HepG2 (cell line): ENCODE measurements around the gene FGF1. TPM values are rescaled to one million over a fixed set of nuclear protein-coding genes. Genes with fewer than 3 reads are reported as not detected.

Source experiments
- ATAC-seq: fragments of 200-7000 bp; cut with Tn5 transposase; 3 replicates; pipeline ENCODE4 v1.9.1; 2020; ENCODE audit warnings: mild to moderate bottlenecking, moderate library complexity
- BruUV-seq: library from RNA; stranded (reverse); fragments of 400-500 nt; replicated peaks from 2 replicates; lab custom pipeline; 2021; lab: Mats Ljungman, UMichigan
- CTCF ChIA-PET: fragments of 300-600 bp; formaldehyde crosslinking; extraction: SDS; loops from one replicate; lab custom pipeline; 2021; ENCODE audit warnings: low total read pairs, inconsistent platforms, low intra/inter-chr PET ratio; lab: Yijun Ruan, JAX
- POLR2A ChIA-PET: fragments of 350-600 bp; sonication (Branson Sonifier 250); formaldehyde crosslinking; loops from one replicate; lab custom pipeline; 2020; ENCODE audit warnings: antibody characterized with exemption, inconsistent platforms; lab: Yijun Ruan, JAX
- DNase-seq: peaks from one replicate; pipeline ENCODE4 v3.0.0-alpha.2; 2015; ENCODE audit warnings: low spot score
- FAIRE-seq: peaks from 3 replicates; lab custom pipeline; 2011; peaks lifted over from hg19 to GRCh38; lab: Jason Lieb, UNC
- H2AFZ ChIP-seq: one replicate; pipeline ENCODE4 v1.6.1; 2011; ENCODE audit warnings: low read length, inconsistent platforms
- H3K27ac ChIP-seq: fragments of 300-600 bp; 3 replicates; pipeline ENCODE4 v1.8.0; 2011; ENCODE audit warnings: mixed run types, mild to moderate bottlenecking, mixed read lengths, low read length, inconsistent platforms; ENCODE audit not compliant: insufficient read depth; ENCODE audit errors: extremely low read length
- H3K27me3 ChIP-seq, 2 experiments: fragments of 200-600 bp in 1 of 2; 2 replicates in 1 of 2; 3 replicates in 1 of 2; pipeline versions ENCODE4 v1.6.0 to v1.8.0; 2011; ENCODE audit warnings: low read length in 2 of 2, mild to moderate bottlenecking in 2 of 2, moderate library complexity in 2 of 2, inconsistent platforms in 1 of 2; ENCODE audit not compliant: insufficient read depth in 2 of 2, control insufficient read depth in 1 of 2
- H3K36me3 ChIP-seq, 2 experiments: fragments of 200-600 bp in 1 of 2; replicated peaks in 1 of 2; 2 replicates in 1 of 2; 3 replicates in 1 of 2; pipeline versions ENCODE4 v1.5.1 to v1.8.0; 2011; ENCODE audit warnings: low read length in 2 of 2, inconsistent platforms in 1 of 2; ENCODE audit not compliant: insufficient read depth in 2 of 2, control insufficient read depth in 1 of 2
- H3K4me1 ChIP-seq: 2 replicates; pipeline ENCODE4 v1.5.1; 2012; ENCODE audit warnings: low read length, inconsistent platforms; ENCODE audit not compliant: insufficient read depth
- H3K4me2 ChIP-seq: 2 replicates; pipeline ENCODE4 v1.6.0; 2011; ENCODE audit warnings: low read depth, low read length, inconsistent platforms
- H3K4me3 ChIP-seq, 3 experiments: fragments of 200-600 bp in 1 of 3; sonication (generic), shearing (Covaris generic) in 1 of 3; replicated peaks in 1 of 3; 2 replicates each; pipeline ENCODE4 v1.5.1; 2011 to 2016; ENCODE audit warnings: low read length in 3 of 3, inconsistent platforms in 2 of 3, low read depth in 2 of 3, mild to moderate bottlenecking in 2 of 3, control low read depth in 1 of 3, mixed read lengths in 1 of 3; ENCODE audit not compliant: insufficient read depth in 1 of 3
- H3K79me2 ChIP-seq: one replicate; pipeline ENCODE4 v1.6.1; 2011; ENCODE audit warnings: low read length, inconsistent platforms; ENCODE audit not compliant: insufficient read depth
- H3K9ac ChIP-seq: 2 replicates; pipeline ENCODE4 v1.6.0; 2011; ENCODE audit warnings: mild to moderate bottlenecking, low read depth, low read length, inconsistent platforms; ENCODE audit not compliant: insufficient read depth
- H3K9me3 ChIP-seq: 2 replicates; pipeline ENCODE4 v1.5.1; 2012; ENCODE audit warnings: mild to moderate bottlenecking, low read length
- H4K20me1 ChIP-seq: 2 replicates; pipeline ENCODE4 v1.6.0; 2011; ENCODE audit warnings: inconsistent platforms, mild to moderate bottlenecking, low read length, moderate library complexity; ENCODE audit not compliant: insufficient read depth
- CAMTA2 ChIP-seq: sonication (generic); formaldehyde crosslinking; IDR thresholded peaks from 2 replicates; pipeline ENCODE4 v1.4.0; 2020; ENCODE audit warnings: mild to moderate bottlenecking, missing genetic modification reagents, borderline replicate concordance
- CEBPB ChIP-seq: IDR thresholded peaks from 2 replicates; pipeline ENCODE4 v1.6.1; 2011; ENCODE audit warnings: low read depth, low read length, improper control_type of control experiment, borderline replicate concordance
- CENPBD1 ChIP-seq: sonication (generic); formaldehyde crosslinking; IDR thresholded peaks from 2 replicates; pipeline ENCODE4 v1.8.0; 2022; ENCODE audit warnings: missing genetic modification reagents, low read depth, mild to moderate bottlenecking, borderline replicate concordance
- DBP ChIP-seq: sonication (generic); formaldehyde crosslinking; IDR thresholded peaks from 2 replicates; pipeline ENCODE4 v1.4.0; 2020; ENCODE audit warnings: missing genetic modification reagents; ENCODE audit errors: not compliant biosample characterization
- DDIT3 ChIP-seq: sonication (generic); formaldehyde crosslinking; IDR thresholded peaks from 2 replicates; pipeline ENCODE4 v1.4.0; 2020; ENCODE audit warnings: mild to moderate bottlenecking, missing genetic modification reagents
- MIER2 ChIP-seq: IDR thresholded peaks from 2 replicates; pipeline ENCODE4 v1.6.1; 2016; ENCODE audit warnings: missing biosample characterization, missing genetic modification reagents
- MTERF4 ChIP-seq: sonication (generic); formaldehyde crosslinking; IDR thresholded peaks from 2 replicates; pipeline ENCODE4 v1.8.0; 2023; ENCODE audit warnings: mild to moderate bottlenecking, missing genetic modification reagents
- MYC ChIP-seq: sonication (generic); formaldehyde crosslinking; IDR thresholded peaks from 2 replicates; pipeline ENCODE4 v1.9.0; 2021; ENCODE audit warnings: missing genetic modification reagents, borderline replicate concordance
- RXRB ChIP-seq: IDR thresholded peaks from 2 replicates; pipeline ENCODE4 v1.6.1; 2016; ENCODE audit warnings: borderline replicate concordance, missing genetic modification reagents, missing compliant biosample characterization
- ZBTB10 ChIP-seq: sonication (generic); formaldehyde crosslinking; IDR thresholded peaks from 2 replicates; pipeline ENCODE4 v1.4.0; 2020; ENCODE audit warnings: missing genetic modification reagents, borderline replicate concordance
- ZHX1 ChIP-seq: sonication (generic); formaldehyde crosslinking; IDR thresholded peaks from 2 replicates; pipeline ENCODE4 v1.8.1; 2022; ENCODE audit warnings: low read depth, mild to moderate bottlenecking, missing genetic modification reagents
- ZNF484 ChIP-seq: sonication (generic); formaldehyde crosslinking; IDR thresholded peaks from 2 replicates; pipeline ENCODE4 v1.5.1; 2020; ENCODE audit warnings: mild to moderate bottlenecking, low read depth, missing genetic modification reagents, borderline replicate concordance
- ZNF530 ChIP-seq: sonication (generic); formaldehyde crosslinking; IDR thresholded peaks from 2 replicates; pipeline ENCODE4 v1.5.0; 2020; ENCODE audit warnings: low read depth, mild to moderate bottlenecking, missing genetic modification reagents
- ZNF589 ChIP-seq: sonication (generic); formaldehyde crosslinking; conservative IDR thresholded peaks from 2 replicates; pipeline ENCODE4 v1.8.0; 2022; ENCODE audit warnings: mild to moderate bottlenecking, moderate library complexity, missing genetic modification reagents
- ZNF629 ChIP-seq: sonication (generic); formaldehyde crosslinking; conservative IDR thresholded peaks from 2 replicates; pipeline ENCODE4 v1.5.0; 2020; ENCODE audit warnings: missing genetic modification reagents
- WGBS: methylation state at CpG from one replicate; pipeline ENCODE4 v1.1.6; 2017; ENCODE audit warnings: low lambda C conversion rate; 5-methylcytosine and 5-hydroxymethylcytosine counted together
- in situ Hi-C: cut with HindIII; loops from 2 replicates; pipeline ENCODE4 v1.10.0; 2017; ENCODE audit warnings: low pct_unique_long_range_greater_than_20kb; ENCODE audit not compliant: extremely low pct_ligation_motif_present
- intact Hi-C: fragments of 100-400 bp; cut with micrococcal nuclease; formaldehyde crosslinking; loops from one replicate; pipeline ENCODE4 v1.10.0; 2022; ENCODE audit not compliant: unreplicated experiment
- polyA plus RNA-seq, 8 experiments: library from polyadenylated mRNA; depleted of rRNA in 3 of 8; stranded (reverse) in 7 of 8; unstranded in 1 of 8; fragments of >200 nt; fragmentation: Illumina TruSeq in 4 of 8; extraction: Trizol in 4 of 8; gene quantifications; 2 replicates each; pipeline versions ENCODE4 v1.2.1 to v1.2.3, GENCODE V29; 2011 to 2016; ENCODE audit warnings: low read depth in 4 of 8, missing spikeins in 1 of 8, mixed read lengths in 1 of 8; ENCODE audit not compliant: insufficient read depth in 1 of 8
- total RNA-seq, 5 experiments: library from RNA; depleted of rRNA; stranded (reverse); fragments of >200 nt; fragmentation: Illumina TruSeq; extraction: Trizol; gene quantifications; 2 replicates each; pipeline ENCODE4 v1.2.3, GENCODE V29; 2016; ENCODE audit warnings: low read depth in 1 of 5

FGF1 gene
- total and polyA plus RNA-seq, 2 of the 13 experiments (the other 11 are each of a cell fraction or from before 2014, with no cell fraction given): not detected

GRCh38 chr5:142576303-142576702 is 109.6 kb downstream of the FGF1 start (continued):
- TF ChIP-seq ZBTB10 (CRISPR knock-in tag): no peak
- no peak for TF ChIP-seq CAMTA2

GRCh38 chr5:142572006-142572405 is 113.9 kb downstream of the FGF1 start:
- no peak overlapping the region for H3K27ac ChIP-seq
- no peak overlapping the region for H3K4me3 ChIP-seq
- H3K4me1 ChIP-seq: peaks cover 19% of the 10 kb centered on the region
- no peak for FAIRE-seq
- H3K4me2 ChIP-seq: no peak overlapping the region
- intact Hi-C loops: no loop called here
- H3K27me3 ChIP-seq: no peaks in the 10 kb centered on the region
- no peaks in the 10 kb centered on the region for H3K79me2 ChIP-seq
- no TSS peak for BruUV-seq
- H3K36me3 ChIP-seq: no peaks in the 10 kb centered on the region
- no peak overlapping the region for H3K9ac ChIP-seq
- no peak for ATAC-seq
- DNase-seq: no peak
- WGBS: 87% methylated on average over 4 of the region's 4 CpGs
- in situ Hi-C loops: loop anchor here (25.0 kb wide), 1 partner anchor 585 kb away; no protein-coding TSS in a partner anchor
- H4K20me1 ChIP-seq: no peaks in the 10 kb centered on the region
- ChIA-PET POLR2A (no interaction called here), CTCF (no interaction called here)
- no peak overlapping the region for H2AFZ ChIP-seq
- H3K9me3 ChIP-seq: no peaks in the 10 kb centered on the region
- TF ChIP-seq MYC (CRISPR knock-in tag) (no peak), MIER2 (CRISPR knock-in tag) (no peak), DDIT3 (CRISPR knock-in tag) (no peak), MTERF4 (CRISPR knock-in tag) (no peak), CEBPB (no peak), ZNF530 (no peak), ZNF629 (no peak), ZNF484 (CRISPR knock-in tag) (no peak), RXRB (CRISPR knock-in tag) (no peak), CENPBD1 (CRISPR knock-in tag) (no peak), ZNF589 (CRISPR knock-in tag) (no peak), DBP (CRISPR knock-in tag) (no peak), ZHX1 (CRISPR knock-in tag) (no peak)
